ENCODE data around the gene OSTM1. TPM values are rescaled to one million over a fixed set of nuclear protein-coding genes. Genes with fewer than 3 reads are reported as not detected.

The OSTM1 gene
- total and polyA plus RNA-seq, 2 experiments from 2014 or later: 17.4 to 28.1 TPM

DNA sequence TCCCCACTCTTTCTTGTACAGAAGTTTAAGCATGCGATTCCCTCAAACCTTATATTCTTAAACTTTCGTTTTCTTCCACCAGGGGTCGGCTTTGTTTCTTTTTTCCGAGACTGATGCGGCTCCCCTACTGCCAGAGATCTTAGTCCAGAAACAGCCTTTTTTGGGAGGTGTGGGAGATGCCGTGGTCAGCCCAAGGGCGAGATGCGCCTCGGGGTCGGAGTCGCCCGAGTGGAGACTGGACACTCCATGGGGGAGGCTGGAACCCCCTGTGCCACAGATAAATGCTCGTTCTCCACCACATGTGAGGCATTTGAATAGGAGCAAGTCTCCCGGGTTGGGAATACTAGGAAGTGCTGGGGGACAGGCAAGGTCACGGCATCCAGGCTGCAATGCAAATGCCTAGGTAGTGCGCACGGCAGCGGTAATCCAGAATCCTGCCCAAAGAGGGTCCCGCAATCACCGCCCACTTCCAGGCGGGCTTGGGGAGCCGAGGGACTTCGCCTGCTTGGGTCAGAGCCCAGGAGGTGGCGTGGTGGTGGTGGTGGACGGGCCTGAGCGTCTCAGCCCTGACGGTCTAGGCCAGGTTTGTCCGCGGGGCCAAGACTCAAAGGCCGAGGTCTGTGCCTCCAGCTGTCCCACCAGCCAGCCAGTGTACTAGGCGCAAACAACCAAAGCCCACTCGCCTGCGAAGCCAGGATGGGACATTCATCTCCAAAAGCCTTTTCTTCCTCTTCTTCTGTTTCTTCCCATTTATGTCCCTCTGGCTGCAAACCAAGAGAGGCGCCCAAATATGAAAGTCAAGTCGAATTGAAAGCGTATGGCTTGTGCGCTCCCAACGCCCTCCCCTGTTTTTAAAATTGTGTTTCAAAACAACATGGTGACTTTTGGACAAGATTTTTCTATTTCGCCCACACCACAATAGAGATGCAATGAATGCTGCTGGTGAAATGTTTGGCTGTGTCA lies 39.3 kb upstream of the OSTM1 start (continued):
- TF ChIP-seq POLR2AphosphoS5 (IDR thresholded peaks at IDR 0.05; ENCODE audit: low read depth) (no peak), JUNB (IDR thresholded peaks at IDR 0.05; ENCODE audit: unreplicated experiment) (no peak), STAT1 (IDR thresholded peaks at IDR 0.05; ENCODE audit: unreplicated experiment) (no peak), EZH2phosphoT487 (IDR thresholded peaks at IDR 0.05; ENCODE audit: unreplicated experiment) (peak; percentile 70), EZH2 (IDR thresholded peaks at IDR 0.05; ENCODE audit: low read depth, unreplicated experiment) (peak; percentile 87)

- peaks cover 14% of the 10 kb centered on the region for H3K4me1 ChIP-seq (ENCODE audit: insufficient read depth)
- Mint-ChIP-seq H3K27ac (no peak overlapping the region), H3K9me3 (no peaks in the 10 kb centered on the region), H3K4me3 (no peak overlapping the region), H3K4me1 (peaks cover 19% of the 10 kb centered on the region), H3K27me3 (ENCODE audit: insufficient read depth, low read depth, poor library complexity) (peaks cover 33% of the 10 kb centered on the region), H3K36me3 (ENCODE audit: low read depth) (no peaks in the 10 kb centered on the region)
- ATAC-seq (no peak), DNase-seq (ENCODE audit: low spot score) (no peak)
- H2AFZ ChIP-seq: no peak overlapping the region
- H3F3A ChIP-seq (replicated peaks; ENCODE audit: low read depth): 0 out of 2 replicates have a peak, but pooled peaks cover 4% of the 10 kb centered on the region
- no peaks in the 10 kb centered on the region for H3K79me2 ChIP-seq (replicated peaks; ENCODE audit: insufficient read depth)
- no peak overlapping the region for H3K4me3 ChIP-seq
- H3K36me3 ChIP-seq (ENCODE audit: insufficient read depth): no peaks in the 10 kb centered on the region
- H3K27ac ChIP-seq (ENCODE audit: low read depth): no peak overlapping the region
- no peaks in the 10 kb centered on the region for H3K9me2 ChIP-seq (ENCODE audit: insufficient read depth)
- H3K4me2 ChIP-seq: no peak overlapping the region
- peaks cover 28% of the 10 kb centered on the region for H3K27me3 ChIP-seq (ENCODE audit: insufficient read depth)
- H4K20me1 ChIP-seq (replicated peaks; ENCODE audit: insufficient read depth): no peaks in the 10 kb centered on the region
- TF ChIP-seq EZH2phosphoT487 (IDR thresholded peaks at IDR 0.05; ENCODE audit: unreplicated experiment) (no peak), ZNF114 (CRISPR knock-in tag; IDR thresholded peaks at IDR 0.05) (no peak), POLR2AphosphoS5 (IDR thresholded peaks at IDR 0.05; ENCODE audit: low read depth) (no peak), ZNF462 (CRISPR knock-in tag; IDR thresholded peaks at IDR 0.05) (no peak), EZH2 (IDR thresholded peaks at IDR 0.05; ENCODE audit: low read depth, unreplicated experiment) (no peak), NANOG (IDR thresholded peaks at IDR 0.05; ENCODE audit: borderline replicate concordance) (no peak), ETS1 (IDR thresholded peaks at IDR 0.05) (no peak)
- TF ChIP-seq, protein P1, sequence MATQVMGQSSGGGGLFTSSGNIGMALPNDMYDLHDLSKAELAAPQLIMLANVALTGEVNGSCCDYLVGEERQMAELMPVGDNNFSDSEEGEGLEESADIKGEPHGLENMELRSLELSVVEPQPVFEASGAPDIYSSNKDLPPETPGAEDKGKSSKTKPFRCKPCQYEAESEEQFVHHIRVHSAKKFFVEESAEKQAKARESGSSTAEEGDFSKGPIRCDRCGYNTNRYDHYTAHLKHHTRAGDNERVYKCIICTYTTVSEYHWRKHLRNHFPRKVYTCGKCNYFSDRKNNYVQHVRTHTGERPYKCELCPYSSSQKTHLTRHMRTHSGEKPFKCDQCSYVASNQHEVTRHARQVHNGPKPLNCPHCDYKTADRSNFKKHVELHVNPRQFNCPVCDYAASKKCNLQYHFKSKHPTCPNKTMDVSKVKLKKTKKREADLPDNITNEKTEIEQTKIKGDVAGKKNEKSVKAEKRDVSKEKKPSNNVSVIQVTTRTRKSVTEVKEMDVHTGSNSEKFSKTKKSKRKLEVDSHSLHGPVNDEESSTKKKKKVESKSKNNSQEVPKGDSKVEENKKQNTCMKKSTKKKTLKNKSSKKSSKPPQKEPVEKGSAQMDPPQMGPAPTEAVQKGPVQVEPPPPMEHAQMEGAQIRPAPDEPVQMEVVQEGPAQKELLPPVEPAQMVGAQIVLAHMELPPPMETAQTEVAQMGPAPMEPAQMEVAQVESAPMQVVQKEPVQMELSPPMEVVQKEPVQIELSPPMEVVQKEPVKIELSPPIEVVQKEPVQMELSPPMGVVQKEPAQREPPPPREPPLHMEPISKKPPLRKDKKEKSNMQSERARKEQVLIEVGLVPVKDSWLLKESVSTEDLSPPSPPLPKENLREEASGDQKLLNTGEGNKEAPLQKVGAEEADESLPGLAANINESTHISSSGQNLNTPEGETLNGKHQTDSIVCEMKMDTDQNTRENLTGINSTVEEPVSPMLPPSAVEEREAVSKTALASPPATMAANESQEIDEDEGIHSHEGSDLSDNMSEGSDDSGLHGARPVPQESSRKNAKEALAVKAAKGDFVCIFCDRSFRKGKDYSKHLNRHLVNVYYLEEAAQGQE (IDR thresholded peaks at IDR 0.05; ENCODE audit: unreplicated experiment): no peak
- TF ChIP-seq, protein P2, sequence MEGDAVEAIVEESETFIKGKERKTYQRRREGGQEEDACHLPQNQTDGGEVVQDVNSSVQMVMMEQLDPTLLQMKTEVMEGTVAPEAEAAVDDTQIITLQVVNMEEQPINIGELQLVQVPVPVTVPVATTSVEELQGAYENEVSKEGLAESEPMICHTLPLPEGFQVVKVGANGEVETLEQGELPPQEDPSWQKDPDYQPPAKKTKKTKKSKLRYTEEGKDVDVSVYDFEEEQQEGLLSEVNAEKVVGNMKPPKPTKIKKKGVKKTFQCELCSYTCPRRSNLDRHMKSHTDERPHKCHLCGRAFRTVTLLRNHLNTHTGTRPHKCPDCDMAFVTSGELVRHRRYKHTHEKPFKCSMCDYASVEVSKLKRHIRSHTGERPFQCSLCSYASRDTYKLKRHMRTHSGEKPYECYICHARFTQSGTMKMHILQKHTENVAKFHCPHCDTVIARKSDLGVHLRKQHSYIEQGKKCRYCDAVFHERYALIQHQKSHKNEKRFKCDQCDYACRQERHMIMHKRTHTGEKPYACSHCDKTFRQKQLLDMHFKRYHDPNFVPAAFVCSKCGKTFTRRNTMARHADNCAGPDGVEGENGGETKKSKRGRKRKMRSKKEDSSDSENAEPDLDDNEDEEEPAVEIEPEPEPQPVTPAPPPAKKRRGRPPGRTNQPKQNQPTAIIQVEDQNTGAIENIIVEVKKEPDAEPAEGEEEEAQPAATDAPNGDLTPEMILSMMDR (conservative IDR thresholded peaks at IDR 0.05; ENCODE audit: low read depth in 2 of 2): no peak
These were observed 33.8 kb upstream of the OSTM1 start for GRCh38 chr6:108108374-108108773.

All from GM23338 (cell line).